ENCODE results near the gene CDC27.
"Not testable (repeated sequence)": the region's sequence is repeated elsewhere in the genome, so short reads cannot be mapped to it uniquely, and the experiment has no call there.

The CDC27 gene

DNA sequence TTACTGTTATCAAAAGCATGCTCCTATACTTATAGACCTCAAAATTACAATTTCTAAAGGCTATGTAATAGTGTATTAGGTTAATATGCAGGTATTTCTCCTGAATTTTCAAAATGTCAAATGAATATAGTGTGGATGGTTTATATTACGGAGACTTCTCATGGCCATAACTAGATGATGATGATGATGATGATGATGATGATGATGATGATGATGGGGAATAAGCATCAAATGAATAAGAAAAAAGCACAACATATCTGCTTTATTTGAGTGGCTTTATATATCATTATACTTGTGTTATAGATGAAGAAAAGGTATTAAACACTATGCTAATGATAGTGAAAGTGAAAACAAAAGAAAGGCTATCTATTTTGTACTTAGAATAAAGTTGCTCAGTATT, 53.9 kb downstream of the CDC27 start:
- no peak for DNase-seq (ENCODE audit: low read depth in 2 of 2)

DNA sequence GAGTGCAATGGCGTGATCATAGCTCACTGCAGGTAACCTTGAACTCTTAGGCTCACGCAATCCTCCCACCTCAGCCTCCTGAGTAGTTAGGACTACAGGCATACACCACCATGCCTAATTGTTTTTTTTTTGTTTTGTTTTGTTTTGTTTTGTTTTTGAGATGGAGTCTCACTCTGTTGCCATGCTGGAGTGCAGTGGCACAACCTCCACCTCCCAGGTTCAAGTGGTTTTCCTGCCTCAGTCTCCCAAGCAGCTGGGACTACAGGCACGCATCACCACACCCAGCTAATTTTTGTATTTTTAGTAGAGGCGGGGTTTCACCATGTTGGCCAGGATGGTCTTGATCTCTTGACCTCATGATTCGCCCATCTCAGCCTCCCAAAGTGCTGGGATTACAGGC, 54.7 kb downstream of the CDC27 start:
- DNase-seq (ENCODE audit: low read depth in 2 of 2), result not testable (repeated sequence)

DNA sequence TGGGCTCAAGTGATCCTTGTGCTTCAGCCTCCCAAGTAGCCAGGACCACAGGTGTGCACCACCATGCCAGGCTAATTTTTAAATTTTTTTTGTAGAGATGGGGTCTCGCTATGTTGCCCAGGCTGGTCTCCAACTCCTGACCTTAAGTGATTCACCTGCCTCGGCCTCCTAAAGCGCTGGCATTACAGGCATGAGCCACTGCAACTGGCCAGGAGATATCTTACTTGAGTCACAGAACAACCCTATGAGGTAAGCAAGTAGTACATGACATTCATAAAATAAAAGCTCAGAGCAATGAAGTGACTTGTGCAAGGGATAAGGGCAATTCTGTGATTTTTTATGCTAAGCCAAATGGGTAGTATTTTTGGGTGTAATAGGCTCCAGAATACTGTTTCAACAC, 57.3 kb downstream of the CDC27 start:
- DNase-seq (ENCODE audit: low read depth in 2 of 2), result no peak

DNA sequence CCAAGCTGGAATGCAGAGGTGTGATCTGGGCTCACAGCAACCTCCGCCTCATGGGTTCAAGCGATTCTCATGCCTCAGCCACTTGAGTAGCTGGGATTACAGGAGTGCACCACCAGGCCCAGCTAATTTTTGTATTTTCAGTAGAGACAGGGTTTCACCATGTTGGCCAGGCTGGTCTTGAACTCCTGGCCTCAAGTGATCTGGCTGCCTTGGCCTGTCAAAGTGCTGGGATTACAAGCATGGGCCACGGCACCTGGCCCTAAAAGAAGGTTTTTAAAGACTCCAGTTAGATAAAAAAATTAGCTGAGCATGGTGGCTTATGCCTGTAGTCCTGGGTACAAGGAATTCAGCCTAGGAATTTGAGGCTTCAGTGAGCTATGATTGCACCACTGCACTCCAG, 62.3 kb downstream of the CDC27 start:
- DNase-seq (ENCODE audit: low read depth in 2 of 2), result not testable (repeated sequence)

DNA sequence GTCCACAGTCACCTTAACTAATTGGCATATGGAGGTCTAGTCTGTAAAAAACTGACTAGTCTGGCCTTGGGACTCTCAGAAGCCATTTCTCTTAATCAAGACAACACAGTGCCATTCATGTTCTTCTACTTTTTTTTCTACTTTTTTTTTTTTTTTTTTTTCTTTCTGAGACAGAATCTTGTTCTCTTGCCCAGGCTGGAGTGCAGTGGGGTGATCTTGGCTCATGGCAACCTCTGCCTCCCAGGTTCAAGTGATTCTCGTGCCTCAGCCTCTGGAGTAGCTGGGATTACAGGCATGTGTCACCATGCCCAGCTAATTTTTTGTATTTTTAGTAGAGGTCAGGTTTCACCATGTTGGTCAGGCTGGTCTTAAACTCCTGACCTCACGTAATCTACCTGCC, 65.8 kb downstream of the CDC27 start:
- DNase-seq (ENCODE audit: low read depth in 2 of 2), result not testable (repeated sequence)

DNA sequence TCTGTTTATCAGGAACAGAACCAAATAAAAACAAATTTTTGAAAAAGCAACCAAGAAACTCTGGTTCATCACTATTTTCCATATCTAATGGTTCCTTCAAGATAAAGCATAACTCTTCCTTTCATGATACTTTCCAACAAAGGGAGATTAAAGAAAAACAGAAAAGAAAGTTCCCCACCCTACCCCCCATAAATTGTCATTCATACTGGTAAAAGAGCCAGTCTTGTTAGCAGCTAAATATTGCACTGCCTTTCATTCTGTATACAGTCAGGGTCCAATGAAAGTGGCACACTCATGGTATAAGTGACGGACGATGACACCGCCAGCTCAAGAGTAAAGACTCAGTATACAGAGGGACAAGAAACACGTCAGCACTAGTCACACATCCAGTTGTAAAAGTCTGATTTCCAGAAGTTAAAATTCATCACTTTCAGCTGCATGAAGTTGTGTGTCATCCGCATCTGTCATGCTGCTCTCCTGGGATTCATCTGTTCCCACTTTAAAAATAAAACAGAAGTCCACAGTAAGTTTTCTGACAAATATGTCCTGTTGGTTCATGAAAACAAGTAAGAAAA, 68.5 kb downstream of the CDC27 start:
- DNase-seq (ENCODE audit: low read depth in 2 of 2), result no peak

DNA sequence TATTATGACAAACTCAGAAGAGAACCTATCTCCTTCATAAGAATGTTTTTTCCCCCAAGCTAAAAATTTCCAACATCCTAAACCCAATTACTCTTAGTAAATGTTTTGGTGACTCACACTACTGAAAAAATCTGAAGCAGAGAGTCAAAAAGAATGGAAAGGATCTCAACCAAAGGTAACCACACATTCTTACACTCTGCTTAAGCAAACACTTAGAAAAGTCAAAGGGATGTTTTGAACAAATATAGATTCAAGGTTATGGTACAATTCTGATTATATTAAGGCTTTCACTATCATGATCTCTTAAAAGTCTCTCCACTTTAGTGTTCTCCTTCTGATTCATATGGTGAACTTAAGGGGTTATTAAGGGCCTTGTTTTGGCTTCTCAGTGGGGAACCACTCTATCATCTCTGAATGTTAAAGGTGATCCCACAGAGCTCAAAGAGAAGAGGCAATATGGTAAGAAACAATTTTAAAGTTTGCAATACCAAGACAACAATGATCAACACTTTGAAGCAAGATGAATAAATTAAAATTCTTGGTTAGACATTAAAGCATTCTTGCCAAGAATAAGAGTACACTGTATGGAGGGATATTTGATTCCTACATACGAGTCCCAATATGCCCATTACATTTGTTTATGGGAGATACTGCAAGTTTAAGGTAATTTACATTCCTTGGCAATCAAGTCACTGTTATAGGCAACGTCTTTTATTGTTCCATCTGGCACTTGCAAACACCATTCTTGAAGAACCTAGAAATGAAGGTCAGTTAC, 69.2 kb downstream of the CDC27 start:
- DNase-seq (ENCODE audit: low read depth in 2 of 2), result no peak

DNA sequence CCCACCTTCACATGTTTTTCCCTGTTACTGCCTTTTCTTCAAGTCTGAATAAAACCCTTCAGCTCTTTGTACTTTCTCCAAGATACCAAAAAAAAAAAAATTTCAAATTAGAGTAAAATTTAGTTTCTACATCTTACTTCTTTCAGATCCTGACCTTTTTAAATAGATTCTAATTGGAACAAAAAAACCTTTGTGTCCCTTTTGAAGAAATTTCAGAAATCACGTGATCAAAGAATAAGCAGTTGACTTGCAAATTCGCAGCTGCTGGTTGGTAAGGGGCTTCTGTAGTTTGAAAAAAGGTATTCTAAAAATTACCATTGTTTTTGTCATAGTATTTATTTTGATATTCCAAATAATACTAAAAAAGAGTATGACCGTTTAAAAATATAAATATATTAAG, 71.7 kb downstream of the CDC27 start:
- DNase-seq (ENCODE audit: low read depth in 2 of 2), result no peak

DNA sequence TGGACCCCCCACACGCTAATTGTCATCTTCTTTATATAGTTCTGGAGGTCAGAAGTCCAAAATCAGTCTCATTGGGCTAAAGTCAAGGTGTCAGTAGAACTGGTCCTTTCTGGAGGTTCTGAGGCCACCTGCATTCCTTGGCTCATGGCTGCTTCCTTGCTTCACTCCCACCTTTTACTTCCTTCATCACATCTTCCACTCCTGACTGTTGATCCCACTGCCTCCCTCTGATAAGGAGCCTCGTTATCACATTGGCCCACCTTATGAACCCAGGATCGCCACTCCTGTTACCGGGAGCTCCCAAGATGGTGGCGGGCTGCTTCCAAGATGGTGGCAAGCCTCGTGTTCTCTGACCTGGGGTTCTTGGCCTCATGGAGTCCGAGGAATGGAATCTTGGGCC, 83.0 kb downstream of the CDC27 start:
- no peak for DNase-seq (ENCODE audit: low read depth in 2 of 2)

DNA sequence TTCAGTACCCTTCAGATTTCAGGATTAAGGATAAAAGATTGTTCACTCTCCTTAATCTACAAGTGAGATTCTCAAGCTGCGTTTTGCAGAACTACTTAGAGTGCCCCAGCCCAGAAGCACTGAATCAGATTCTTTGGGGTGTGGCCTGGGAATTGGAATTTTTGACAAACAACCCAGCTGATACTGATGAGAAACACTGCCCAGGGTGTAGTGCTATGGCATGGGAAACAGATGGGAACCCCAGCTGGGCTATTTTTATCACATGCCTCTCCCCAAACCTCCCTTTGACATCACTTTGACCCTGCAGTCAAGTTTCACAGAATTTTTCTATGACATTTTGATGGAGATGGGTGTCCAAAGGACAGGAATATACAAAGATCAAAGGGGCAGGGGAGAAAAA, 83.8 kb downstream of the CDC27 start:
- DNase-seq (ENCODE audit: low read depth in 2 of 2), result not testable (repeated sequence)

DNA sequence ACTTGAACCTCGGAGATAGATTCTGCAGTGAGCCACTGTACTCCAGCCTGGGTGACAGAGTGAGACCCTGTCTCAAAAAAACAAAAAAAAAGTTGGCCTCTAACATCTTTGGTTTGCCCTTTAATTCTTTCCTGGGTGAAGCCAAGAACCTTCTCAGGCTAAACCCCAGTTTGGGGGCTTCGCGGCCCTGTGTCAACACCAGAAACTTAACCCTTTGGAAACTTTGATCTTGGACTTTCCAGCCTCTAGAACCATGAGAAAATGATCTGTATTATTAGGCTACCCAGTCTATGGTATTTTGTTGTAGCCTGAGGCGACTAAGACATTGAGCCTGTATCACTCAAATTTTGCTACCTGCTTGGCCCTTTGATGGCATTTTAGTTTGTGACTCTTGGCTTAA, 86.2 kb downstream of the CDC27 start:
- DNase-seq (ENCODE audit: low read depth in 2 of 2), result no peak

DNA sequence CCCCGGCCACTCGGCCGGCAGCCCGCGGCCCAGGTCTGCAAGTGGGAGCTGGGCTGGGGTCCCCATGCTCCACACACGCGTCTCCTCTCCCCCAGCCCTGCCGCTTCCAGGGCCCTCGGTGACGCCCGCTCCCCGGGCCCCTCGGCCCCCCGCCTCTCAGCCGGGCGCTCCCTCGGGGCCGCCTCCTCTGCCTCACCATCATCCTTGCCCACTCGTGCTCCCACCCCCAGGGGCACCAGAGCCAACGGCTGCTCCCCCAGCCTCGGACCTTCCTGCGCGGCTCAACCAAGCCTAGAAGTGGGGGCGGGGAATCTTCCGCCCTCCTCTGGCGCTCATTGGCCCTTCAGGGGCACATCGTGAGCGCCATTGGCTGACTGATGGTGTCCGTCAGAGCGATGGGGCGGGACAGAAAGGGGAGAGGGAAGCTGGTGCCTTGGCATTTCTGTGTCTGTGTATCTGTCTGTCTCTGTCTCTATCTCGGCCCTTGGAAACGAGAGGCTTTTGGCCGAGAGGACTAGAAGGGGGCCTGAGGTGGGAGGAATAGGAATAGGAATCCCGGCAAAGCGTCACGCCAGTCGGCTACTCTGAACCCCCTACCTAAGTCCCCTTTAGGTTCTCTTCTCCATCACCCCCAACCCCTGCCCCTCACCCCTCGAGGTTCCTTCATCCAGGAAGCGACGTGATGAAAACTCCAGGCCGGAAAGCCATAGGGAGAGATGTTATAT, 88.9 kb downstream of the CDC27 start:
- peak; percentile 72 to 77 for DNase-seq (ENCODE audit: low read depth in 2 of 2)

DNA sequence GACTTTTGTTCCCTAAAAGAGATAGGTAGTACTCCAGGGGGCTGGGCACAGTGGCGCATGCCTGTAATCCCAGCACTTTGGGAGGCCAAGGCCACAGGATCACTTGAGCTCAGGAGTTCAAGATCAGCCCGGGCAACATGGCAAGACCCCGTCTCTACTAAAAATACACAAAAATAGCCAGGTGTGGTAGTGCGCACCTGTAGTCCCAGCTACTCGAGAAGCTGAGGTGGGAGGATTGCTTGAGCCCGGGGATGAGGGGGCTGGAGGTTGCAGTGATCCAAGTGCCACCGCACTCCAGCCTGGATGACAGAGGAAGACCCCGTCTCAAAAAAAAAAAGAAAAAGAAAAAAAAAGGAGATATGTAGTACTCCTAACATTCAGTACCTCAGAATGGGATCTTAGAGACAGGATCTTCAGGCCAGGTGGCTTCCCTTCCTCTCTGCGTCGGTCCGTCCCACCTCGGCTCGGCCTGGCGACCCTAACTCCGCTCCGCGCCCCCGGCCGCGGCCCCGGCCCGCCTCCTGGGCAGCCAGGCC, 89.6 kb downstream of the CDC27 start:
- no peak for DNase-seq (ENCODE audit: low read depth in 2 of 2)

DNA sequence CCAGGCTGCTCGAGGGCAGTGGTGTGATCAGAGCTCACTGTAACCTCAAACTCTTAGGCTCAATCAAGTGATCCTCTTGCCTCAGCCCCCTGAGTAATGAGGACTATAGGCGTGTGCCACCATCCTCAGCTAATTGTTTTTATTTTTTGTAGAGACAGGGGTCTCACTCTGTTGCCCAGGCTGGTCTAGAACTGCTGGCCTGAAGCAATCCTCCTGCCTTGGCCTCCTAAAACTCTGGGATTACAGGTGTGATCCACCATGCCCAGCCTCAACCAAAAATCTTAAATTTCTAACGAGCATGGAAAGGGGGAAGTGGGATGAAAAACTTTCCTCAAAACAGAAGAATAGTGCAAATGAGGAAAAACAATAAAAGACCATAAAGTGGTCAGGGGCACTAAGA, 92.8 kb downstream of the CDC27 start:
- no peak for DNase-seq (ENCODE audit: low read depth in 2 of 2)

DNA sequence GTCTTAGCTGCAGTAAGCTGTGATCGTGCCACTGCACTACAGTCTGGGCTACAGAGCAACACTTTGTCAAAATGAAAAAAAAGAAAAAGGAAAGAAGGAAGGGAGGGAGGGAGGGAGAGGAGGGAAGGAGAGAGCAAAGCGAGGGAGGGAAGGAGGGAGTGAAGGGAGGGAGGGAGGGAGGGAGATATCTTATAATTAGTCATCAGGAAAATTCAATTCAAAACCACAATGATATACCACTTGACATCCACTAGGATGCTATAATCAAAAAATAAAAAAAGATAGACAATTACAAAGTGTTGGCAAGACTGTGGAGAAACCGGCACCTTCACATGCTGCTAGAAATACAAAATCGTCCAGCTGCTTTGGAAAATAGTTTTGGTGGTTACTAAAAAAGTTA, 93.8 kb downstream of the CDC27 start:
- DNase-seq (ENCODE audit: low read depth in 2 of 2), result no peak

DNA sequence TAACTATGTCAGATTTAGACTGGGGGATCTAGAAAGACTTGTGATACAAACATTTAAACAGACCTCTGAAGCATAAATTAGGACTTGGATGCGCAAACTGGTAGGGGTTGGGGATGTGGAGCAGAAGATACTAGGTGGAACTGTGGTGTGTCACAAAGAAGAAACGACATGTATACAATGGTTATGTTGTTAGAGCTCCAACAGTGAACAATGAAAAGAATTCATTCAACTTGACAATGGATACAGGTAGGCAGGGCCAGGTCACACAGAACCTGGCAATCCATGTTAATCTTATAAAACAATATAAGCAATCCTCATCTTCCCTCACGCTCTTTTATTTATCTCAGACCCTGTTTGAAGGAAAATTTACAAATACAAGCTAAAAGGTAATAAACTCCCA, 102.0 kb downstream of the CDC27 start:
- DNase-seq (ENCODE audit: low read depth in 2 of 2), result no peak

DNA sequence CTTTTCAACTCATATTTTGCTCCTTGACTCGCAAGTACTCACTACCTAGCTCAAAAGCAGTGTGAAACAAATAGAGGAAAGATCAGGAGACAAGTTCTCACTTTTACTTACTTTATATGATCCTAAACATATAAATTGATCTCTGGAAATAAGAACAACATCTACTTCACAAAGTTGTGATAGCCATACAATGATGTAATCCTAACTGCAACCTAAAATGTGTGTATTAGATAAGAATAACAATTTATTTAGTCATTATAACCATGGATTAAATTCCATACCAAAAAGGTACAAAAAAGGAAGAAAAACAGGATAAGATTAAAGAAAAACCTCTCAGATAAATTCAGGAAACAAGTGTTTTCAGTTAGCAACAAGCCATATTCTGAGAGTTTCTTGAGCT, 103.4 kb downstream of the CDC27 start:
- no peak for DNase-seq (ENCODE audit: low read depth in 2 of 2)

DNA sequence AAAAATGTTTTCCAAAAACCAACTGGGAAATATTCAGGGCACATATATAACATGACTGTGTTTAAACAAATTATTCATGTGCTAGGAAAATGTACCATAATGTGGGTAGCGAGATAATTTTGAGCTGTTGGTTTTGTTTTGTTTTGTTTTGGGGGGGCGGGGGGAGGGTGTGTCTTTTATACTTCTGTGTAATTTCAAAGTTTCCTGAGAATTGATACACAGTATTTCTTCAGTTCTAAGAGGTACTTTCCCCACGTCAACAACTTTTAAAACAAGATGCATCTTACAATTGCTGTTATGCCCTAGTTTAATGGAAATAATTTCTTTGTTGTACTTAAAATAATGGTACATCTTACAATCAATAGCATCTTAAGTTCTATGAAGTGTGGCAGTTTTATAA, 110.3 kb downstream of the CDC27 start:
- DNase-seq (ENCODE audit: low read depth in 2 of 2), result no peak

DNA sequence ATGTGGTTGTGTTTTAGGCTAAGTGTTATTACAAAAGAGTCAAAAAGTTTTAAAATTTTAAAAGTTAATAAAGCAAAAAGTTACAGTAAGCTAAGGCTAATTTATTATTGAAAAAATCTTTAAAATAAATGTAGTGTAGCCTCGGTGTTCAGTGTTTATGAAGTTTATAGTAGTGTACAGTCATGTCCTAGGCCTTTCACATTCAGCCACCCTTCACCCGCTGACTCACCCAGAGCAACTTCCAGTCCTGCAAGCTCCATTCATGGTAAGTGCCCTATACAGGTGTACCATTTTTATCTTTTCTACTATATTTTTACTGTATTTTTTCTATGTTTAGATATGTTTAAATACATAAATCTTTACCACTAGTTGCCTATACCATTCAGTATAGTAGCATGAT, 111.5 kb downstream of the CDC27 start:
- no peak for DNase-seq (ENCODE audit: low read depth in 2 of 2)

DNA sequence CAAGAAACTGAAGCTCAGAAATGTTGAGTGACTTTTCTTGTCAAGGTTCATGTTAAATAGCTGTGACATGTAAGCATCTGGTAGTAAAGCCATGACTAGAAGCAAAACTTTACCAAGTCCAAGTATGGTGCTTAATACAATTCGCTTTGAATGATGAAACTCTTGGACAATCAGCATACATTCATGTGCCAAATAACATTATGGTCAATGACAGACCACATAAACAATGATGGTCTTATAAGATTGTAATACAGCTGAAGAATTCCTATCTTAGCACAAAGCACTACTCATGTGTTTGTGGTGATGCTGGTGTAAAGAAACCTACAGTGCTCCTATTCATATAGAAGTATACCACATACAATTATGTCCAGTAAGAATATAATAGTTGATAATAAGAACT, 112.9 kb downstream of the CDC27 start:
- no peak for DNase-seq (ENCODE audit: low read depth in 2 of 2)

DNA sequence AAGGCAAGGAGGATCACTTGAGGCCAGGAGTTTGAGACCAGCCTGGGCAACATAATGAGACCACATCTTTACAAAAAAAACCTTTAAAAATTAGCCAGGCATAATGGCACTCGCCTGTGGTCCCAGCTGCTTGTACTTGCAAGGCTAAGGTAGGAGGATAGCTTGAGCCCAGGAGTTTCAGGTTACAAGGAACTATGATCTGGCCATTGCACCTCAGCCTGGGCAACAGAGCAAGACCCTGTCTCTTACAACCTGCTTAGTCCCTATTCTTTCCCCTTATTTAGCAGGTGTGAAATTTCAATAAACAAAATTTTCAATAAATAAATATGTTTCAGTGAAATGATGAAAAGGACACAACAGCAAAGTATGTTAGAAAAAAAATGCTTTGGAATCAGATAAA, 114.7 kb downstream of the CDC27 start:
- not testable (repeated sequence) for DNase-seq (ENCODE audit: low read depth in 2 of 2)

DNA sequence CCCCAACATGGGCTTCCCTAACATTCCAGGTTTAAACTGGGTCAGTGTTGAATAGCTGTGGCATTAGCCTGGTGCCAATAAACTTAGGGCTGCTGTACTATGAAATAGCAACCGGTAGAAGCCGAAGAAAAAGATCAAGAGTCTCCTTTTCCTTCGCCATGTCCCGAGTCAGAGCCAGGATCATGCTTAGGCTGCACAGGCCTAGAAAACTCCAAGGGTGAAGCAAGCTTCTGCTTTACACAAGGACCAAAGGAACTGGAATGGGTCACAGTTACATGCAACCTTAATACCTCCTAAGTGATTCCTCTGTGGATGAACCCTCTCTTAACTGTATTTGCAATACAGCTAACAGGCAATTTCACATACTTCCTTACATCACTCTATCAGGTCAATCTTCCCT, 115.5 kb downstream of the CDC27 start:
- not testable (repeated sequence) for DNase-seq (ENCODE audit: low read depth in 2 of 2)

DNA sequence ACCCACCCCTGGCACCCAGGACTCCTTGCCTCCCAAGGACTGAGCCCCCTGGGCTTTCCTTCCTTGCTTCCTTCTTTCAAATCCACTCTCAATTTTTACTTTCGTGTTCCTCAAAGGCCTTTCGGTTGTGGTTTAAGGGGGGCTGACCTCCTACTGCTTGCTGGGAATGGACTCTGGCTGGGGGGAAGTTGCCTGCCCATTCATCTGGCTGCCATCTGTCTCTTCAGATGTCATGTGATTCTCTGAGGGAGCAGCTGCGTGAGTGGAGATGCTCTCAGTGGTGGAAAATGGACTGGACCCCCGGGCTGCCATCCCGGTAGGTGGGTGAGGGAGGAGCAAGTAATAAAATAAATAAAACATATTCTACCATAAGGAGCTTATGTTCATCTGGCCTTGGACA, 116.2 kb downstream of the CDC27 start:
- no peak for DNase-seq (ENCODE audit: low read depth in 2 of 2)
